Measurements from ENCODE around the gene ARHGAP24.

DNA sequence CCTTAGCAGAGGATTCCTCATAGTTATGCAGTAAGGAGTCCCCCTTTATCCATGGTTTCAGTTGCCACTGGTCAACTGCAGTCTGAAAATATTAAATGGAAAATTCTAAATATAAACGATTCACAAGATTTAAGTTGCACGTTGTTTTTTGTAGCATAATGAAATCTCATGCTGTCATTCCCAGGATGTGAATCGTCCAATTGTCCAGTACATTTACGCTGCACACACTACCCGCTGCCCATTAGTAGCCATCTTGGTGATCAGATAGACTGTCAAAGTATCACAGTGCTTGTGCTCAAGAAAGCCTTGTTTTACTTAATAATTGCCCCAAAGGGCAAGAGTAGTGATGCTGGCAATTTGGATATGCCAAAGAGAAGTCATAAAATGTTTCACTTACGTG is 450.1 kb downstream of the ARHGAP24 start:
- TF ChIP-seq, protein P1, sequence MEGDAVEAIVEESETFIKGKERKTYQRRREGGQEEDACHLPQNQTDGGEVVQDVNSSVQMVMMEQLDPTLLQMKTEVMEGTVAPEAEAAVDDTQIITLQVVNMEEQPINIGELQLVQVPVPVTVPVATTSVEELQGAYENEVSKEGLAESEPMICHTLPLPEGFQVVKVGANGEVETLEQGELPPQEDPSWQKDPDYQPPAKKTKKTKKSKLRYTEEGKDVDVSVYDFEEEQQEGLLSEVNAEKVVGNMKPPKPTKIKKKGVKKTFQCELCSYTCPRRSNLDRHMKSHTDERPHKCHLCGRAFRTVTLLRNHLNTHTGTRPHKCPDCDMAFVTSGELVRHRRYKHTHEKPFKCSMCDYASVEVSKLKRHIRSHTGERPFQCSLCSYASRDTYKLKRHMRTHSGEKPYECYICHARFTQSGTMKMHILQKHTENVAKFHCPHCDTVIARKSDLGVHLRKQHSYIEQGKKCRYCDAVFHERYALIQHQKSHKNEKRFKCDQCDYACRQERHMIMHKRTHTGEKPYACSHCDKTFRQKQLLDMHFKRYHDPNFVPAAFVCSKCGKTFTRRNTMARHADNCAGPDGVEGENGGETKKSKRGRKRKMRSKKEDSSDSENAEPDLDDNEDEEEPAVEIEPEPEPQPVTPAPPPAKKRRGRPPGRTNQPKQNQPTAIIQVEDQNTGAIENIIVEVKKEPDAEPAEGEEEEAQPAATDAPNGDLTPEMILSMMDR (IDR thresholded peaks at IDR 0.05), result no peak
- TF ChIP-seq POLR2A (IDR thresholded peaks at IDR 0.05), result no peak

Data from ovary (tissue), 3 donors.